T-helper 1 cell treated with Interleukin-12 subunit alpha and Interleukin-12 subunit beta and Interleukin-4 antibody, amounts not matched to agents 30 ng/mL and 1 ng/mL, for 36 hours (primary cell): Measurements from ENCODE around the gene RDH5. TPM values are rescaled to one million over a fixed set of nuclear protein-coding genes. Genes with fewer than 3 reads are reported as not detected.

Source experiments
- intact Hi-C: fragments of 100-400 bp; cut with micrococcal nuclease; formaldehyde crosslinking; loops from one replicate; pipeline ENCODE4 v1.15.1; 2024
- total RNA-seq: library from RNA; stranded (reverse); gene quantifications from 2 replicates; pipeline ENCODE4 v1.2.3, GENCODE V29; 2022

RDH5 gene
- total RNA-seq, 1 donor from 2014 or later, result 14.6 TPM

DNA sequence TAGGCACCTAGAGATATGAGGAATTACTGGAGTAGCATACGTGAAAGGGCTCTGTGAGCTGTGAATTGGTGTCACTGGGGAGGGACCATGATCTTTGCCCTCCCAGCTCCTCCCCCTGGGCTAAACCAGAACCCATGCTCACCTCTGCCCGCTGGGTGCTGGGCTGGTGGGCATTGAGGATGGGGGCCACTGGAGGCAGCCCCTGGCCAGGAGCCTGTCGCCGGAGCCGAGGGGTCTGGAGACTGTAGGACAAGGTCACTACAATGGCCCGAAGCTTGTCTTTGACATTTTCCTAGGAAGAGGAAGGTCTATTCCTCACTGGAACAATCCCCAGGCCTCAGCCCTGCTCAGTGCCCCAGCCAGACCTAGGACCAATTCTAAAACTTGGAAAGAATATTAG lies 24.1 kb upstream of the RDH5 start:
- intact Hi-C loops, result no loop called here

DNA sequence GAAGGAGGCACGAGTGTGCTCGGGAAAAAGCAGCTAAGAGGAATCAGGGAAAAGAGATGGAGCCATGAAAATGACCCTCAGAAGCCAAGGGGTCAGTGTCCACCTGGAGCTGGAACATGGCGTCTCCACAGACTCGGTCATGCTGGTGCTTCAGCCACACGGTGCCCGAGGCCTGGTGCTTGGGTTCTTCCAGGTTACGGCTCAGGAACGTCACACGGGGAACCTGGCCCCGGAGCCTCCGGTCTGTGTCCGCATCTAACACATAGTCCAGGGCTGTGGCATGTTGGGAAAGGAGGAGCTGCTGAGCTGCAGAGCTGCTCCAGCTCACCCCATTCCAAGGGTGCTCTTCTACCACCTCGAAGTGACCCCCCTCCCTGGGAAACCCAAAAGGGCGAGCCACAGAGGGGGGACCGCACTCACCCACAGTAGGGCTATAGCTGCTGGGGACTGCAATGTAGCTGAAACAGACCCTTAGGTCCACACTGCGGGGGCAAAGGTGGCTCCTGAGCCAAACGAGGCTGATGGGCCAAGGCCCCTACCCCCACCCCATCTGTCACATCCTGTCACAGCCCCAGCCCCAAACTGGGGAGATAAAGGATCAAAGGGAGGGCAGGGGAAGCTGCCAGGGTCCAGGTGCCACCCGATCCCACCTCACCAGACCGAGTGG lies 23.3 kb upstream of the RDH5 start:
- intact Hi-C loops, result no loop called here

DNA sequence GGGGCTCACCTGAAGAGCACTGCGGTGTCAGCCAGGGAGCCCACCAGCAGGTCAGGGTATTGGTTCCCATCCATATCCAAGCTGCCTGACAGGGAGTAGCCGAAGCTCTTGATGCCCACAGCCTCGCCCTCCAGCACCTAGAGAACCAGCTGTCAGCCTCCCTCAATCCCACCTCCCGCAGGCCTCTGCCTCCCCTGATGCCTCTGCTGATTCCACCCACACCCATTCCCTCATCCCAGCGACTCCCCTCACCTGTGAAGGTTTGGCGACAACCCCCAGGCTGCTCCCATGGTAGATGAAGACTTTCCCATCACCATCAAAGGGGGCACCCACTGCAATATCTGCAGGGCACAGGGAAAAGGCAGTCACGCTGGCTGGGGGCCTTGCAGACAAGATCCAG lies 22.5 kb upstream of the RDH5 start:
- intact Hi-C loops, result no loop called here

DNA sequence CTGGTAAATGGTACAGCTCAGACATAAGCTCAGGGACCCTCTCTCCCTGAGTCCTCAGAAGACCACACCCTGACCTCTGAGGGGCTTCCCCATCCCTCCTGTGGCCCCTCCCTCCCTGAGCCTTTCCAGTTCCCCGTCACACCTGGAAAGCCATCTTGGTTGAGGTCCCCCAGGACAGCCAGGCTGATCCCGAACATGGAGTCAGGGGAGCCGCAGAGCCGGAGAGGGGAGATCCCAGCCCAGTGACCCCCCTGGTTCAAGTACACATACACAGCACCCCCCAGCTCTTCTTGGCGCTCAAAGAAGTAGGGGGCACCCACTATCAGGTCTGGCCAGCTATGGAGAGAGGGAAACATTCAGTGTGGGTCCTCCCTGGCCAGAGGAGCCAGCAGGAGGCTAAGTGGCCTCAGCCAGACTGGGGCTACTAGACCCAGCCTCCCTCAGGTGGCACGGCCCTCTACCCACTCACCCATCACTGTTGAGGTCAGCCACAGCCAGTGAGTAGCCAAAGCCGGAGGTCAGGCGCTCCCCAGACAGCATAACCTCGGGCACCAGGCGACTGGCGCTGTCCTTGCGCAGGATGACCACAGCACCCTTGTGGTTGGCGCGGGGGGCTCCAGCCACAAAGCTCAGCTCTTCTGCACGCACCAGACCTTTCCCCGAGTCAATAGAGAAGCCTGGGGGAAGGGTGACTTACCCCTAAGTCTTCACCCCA lies 21.8 kb upstream of the RDH5 start:
- intact Hi-C loops, result no loop called here

DNA sequence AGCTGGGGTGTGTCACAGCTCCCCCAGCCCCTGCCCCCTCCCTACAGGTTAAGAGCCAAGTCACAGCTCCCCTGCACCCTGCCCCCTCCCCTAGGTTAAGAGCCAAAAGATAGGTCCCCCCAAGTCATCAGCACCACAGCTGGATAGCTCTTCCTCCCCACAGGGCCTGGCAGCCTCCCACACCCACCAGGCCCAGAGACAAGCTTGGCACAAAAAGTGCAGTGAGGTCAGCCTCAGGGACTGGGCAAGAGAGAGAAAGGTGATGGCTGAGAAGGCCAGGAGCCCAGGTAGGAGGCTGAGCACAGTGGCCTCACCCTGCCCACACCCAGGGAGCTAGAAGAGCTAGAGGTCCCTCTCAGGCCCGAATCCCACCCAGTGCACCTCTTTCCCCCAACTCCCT lies 21.2 kb upstream of the RDH5 start:
- intact Hi-C loops, result no loop called here

DNA sequence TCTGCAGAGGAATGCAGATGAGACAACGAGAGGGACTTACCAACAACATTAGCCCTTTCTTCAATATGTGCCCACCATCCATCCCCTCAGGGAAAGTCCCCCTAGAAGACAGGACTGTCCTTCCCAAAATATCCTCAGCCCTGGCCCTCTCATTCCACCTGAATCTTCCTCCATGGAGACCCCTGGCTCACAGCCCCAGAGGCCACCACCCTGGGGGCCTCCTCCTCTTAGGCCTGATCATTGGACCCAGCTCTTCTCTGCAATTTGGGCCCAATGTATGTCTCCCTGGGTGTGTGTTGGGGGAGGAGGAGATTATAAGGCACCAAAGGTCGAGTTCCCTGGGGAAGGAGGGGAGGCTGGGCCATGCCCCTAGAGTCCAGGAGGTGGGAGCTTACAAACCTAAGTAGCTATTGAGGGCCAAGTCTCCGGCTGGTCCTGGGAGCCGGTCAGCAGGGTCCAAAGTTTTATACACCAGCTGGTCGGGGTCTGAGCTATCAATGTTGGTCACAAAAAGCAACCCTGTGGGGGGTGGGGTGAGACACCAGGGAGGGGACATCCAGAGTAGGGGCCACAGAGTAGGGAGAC lies 20.6 kb upstream of the RDH5 start:
- intact Hi-C loops, result no loop called here

DNA sequence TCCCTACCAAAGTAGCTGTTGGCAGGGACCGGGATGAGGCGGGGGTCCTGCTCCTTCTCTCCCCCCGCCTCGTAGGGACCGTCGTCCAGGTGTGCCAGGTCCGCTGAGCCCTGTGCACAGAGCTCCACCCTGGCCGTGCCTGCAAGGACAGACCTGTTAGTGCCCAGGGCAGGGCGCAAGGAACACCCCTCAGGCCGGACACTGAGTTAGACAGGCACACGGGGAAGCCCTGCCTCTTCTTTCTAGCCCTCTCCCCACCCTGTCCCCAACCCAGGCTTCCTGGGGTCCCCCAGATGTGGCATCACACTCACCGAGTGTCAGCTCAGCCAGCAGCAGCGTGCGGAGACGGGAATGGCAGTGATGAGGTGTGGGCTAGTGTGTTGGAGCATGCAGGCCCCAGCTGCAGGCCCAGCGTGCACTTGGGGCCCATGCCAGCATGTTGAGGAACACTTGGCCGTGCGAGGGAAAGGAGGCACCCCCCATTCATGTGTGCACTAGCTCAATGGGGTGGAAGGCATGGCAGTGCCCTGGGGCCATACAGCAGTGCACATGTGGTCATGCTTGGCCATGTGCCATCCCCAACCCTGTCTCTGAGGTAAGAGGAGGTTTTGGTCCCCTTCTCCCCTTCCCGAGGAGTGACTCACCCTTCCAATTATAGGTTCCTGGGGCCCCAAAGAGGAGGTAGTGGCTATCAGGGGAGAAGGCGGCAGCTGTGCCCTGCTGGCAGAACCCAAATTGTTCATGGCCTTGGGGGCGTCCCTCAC lies 19.8 kb upstream of the RDH5 start:
- intact Hi-C loops, result no loop called here

DNA sequence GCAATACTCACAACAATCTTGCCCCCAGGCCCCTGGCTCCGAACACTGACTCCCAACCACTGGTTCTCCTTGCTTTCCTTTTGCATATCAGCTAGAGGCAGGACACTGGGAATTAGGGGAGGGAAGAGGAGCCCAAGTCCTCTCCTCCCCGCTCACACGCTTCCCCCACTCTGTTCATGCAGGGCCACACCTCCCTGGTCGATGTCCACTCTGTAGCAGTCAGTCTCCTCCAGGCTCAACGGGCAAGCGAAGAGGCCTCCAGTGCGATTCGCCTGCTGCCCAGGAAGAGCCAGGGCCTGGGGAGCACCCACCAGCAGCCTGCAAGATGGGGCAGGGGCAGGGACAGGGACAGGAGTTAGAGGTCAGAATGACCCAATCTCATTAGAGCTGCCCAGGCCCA lies 17.3 kb upstream of the RDH5 start:
- intact Hi-C loops, result no loop called here

DNA sequence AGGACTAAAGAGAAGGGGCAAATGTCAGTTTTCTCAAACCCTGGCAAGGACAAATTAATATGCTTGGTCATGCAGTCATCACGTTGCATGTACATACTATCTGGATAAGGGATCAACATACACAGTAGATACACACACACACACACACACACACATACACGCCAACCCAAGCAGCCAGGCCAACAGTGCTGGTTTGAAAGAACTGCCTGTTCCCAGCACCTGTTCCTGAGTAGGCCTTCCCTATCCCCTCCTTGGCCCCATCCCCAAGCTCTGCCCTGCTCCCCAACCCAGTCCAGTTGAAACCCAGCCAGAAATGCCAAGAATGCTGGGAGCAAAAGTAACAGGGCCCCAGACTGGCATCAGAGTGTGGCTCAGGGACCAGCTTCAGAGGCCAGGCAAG lies 16.9 kb upstream of the RDH5 start:
- intact Hi-C loops, result no loop called here

DNA sequence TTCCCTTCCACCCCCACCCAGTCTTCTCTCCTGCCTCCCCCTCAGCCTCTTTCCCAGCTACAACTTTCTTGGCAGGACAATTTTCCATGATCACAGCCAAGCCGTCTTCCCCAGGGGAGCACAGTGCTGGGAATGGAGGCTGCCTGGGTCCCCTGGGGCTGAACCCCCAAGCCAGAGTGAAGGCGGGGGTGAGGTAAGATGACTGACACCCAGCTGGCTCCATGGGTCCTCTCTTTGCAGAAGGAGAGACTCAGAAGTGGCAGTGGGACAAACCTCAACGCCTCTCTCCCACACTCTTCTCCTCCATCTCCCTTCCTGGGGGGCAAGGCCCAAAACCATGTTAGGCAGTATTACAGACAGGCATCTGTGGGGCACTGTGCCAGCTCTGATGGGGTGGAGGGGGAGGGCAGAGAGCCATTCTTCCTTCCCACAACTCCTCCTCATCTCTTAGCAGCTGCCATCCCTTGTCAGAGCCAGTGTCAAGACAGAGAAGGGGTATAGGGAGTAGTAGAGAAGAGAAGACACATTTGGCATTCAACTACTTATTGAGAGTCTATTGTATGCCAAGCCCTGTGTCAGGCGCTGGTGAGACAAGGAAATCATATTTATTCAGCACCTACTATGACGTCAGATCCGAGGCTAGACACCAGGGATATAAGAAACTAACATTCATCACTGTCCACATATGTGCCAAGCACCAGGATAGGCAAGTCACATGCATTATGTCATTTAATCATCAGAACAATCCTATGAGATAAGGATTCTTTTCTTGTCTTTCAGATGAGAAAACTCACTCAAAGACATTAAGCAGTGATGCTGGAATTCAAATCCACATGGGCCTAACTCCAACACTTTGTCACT lies 16.1 kb upstream of the RDH5 start:
- intact Hi-C loops, result no loop called here

DNA sequence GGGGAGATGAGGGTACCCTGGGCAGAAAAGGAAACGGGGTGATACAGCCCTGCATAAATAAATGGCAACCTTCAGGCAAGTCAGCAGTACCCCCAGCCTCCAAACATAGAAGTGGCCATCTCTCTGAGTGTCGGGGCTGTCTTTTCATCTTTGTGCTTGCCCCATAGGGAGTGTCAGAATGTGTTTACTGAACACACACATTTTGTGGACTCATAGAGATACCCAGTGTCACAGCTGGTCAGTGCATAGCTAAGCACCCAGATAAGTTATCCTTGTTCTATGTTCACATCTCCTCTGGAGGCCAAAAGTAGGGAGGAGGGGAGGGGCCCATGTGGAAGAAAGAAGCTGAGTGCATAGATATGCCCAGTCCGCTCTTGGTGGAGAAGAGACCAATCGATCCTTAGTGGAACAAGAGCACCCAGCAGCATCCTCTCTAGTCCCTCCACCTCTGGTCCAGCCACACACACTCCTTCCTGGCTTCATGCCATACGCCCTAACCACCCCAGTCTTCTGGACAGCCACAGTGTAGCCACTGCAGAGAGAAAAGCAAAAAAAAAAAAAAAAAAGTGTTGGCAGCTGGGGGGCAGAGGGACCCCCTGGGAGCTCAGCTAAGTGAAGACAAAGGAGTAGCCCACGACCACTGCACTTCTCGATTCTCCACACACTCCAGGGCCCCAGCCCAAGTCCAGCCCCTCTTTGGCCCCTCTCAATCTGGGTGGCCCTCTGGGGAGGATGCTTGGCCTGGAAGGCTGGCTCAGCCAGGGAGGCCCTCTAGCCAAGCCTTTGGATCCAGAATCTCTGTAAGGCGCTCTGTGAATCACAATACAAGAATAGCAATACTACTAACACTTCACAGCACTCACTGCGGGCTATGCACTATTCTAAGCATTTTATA lies 15.1 kb upstream of the RDH5 start:
- intact Hi-C loops, result no loop called here

DNA sequence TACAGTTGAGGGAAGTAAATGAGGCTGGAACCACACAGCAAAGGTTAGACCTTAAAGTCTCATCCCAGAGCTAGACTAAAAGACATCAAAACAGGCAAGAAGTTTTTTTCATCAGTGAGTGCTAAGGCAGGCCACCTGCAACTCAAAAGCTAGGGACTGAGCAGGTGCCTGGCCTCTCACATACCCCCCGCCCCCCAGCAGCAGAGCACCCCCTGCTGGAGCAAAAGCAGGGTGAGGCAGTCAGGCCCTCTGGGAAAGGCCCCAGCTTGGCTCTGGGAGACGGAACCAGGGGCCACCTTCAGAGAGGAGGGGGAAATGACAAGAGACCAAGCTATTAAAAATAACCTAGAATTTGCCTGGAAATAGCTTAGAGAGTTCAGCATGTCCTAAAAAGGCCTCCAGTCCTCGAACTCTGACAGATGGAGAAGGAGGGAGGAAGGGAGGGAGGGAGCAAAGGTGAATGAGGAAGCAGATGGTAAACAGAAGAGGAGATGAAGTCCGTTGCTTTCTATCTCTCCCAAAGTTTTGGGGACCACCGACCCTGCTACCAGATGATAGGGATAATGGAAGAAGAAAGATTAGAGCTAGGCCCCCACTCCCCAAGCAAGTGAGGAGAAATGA lies 14.3 kb upstream of the RDH5 start:
- intact Hi-C loops, result no loop called here

DNA sequence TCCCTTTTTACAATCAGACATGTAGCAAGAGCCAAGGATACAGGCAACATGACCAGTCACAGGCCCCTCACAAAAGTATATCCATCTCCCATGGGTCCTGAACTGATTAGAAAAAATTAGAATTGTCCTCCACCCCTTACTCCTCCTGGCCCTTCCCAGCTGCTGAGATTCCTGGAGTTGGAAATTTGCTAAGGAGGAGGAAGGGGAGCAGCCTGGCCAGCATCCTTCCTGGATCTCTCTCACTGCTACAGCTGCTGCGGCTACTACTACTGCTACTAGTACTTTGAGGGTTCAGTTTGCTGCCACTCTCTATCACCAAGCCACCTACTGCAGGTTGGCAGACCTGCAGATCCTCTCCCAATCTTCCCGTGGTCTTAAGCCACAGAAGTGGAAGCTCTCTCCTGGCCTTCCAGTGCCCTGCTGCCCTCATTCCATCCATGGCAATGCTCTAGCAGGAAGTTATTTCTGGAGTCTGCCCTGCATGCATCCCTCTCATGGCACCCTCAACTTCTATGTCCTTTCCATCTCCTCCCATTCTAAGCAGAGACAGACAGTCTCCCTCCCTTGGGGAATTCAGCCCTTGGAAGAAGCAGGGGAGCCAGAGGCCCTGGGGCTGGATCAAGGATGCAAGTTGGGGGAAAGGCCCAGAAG lies 13.5 kb upstream of the RDH5 start:
- intact Hi-C loops, result no loop called here

DNA sequence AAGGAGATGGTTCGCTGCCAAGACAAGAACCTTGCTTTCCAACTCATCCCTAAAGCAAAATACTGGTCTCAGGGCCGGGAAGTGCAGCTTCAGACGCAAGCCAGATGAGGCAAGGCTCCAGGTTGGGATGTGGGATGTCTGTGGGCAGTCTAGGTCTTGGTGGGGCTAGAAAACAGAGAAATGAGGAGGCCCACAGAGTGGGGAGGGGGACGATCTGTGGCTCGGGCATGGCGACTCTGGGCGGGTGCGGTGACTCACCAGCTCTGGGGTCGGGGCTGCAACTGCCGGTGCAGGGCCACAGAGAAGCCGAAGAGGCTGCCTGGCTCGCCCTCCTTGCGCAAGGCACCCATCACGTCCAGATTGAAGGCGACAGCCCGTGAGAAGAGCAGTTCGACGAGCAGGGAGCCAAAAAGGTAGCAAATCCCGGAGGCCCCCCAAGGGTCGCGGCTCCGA lies 12.9 kb upstream of the RDH5 start:
- intact Hi-C loops, result no loop called here

DNA sequence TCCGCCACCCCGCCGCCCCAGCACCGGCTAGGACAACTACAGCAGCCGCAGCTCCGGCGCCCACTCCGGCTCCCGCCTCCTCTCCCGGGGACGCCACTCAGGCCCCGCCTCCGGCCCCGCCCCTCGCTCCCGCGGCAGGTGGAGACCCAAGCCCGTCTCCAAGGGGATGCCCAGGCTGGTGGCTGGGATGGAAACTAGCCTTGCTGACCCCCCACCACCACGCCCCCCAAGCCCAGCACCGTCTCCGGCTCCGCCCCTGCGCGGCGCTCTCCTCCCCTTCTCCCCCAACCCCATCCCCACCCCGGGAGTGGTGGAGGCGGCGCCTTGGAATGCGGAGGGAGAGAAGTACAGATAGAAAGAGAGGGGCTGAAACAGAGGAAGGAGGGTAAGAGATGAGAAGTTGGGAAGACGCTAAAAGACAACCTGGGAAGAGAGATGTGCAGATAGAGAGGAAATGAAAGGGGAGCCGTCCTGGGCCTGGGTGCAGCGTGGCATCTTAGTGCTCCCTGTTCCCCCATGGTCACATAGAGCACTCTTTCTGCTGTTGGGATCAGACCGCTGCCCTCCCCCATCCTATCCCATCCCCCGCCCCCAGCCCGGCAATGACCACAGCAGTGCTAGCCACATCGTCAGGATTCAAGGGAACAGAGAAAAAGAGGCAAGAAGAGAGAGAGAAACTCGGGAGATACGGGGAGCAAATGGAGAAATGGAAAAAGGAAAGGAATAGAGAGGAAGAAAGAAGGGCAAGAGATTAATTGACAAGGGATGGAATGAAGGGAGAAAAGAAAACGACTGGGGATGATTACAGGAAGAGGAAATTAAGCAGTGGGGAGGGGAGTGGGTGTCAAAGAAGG lies 12.1 kb upstream of the RDH5 start, which contains the start of gene ITGA7:
Gene ITGA7 (minus strand): TSS at position 64 of the 854 bp plus-strand sequence. CDS start 222 bp downstream, outside the sequence.
- intact Hi-C loops, result loop anchor here (2.0 kb wide), 1 partner anchor 61 kb away; no protein-coding TSS in a partner anchor

DNA sequence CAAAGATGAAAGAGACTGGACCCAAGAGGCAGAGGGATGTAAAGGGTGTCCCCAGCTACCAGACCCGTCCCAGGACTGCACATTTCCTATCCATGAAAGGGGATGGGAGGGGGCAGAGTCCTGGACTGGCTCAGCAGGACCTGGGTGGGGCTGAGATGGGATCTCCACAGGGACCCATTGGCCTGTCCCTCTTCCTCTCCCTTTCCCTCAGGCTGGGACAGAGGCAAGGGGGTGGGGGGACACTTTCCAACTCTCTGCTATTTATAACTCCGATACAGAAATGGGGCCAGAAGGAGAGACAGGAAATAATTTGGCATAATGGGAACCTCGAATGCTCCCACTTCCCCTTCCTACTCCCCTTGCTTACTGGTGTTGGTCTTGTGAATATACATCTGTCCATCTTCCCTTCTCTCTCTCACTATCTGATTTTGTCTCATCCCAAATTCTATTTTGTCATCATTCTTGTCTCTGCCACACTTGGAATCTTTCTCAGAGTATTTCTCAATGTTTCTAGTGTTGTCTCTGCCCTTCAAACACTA lies 11.4 kb upstream of the RDH5 start:
- intact Hi-C loops, result loop anchor here (2.0 kb wide), 1 partner anchor 62 kb away; no protein-coding TSS in a partner anchor

DNA sequence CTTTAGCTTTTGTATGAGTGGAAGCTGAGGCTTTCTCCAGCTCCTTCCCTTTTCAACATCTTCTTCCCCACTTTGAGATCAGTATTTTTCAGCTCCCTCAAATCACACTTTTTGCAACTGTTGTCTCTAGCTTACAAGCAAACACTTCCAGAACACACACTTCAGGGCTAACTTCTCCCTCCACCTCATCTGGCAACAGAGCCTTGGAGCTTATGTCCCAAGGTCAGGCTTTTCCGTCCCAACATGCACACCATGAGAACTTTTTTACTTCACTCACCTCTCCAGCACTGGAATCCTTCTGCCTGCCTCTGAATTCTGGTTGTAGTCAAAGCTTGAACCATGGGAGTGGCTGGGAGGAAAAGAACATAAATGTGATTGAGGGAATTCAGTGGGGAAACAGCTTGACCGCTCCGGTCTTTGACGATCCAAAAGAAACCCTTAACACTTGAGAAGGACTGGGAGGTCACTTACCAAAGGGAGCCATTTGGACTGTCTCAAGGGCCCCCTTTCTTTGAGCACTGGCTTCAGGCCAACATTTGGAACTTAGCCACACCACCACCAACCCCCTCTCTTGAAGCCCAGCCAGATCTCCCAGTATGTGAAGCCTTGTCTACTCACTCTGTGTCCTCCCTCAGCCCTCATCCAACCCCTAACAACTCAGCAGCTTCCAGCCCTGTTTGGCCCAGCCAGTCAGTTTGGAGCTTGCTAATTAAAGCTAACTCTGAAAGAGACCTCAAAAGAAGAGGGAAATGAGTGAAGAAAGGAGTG lies 8.2 kb upstream of the RDH5 start:
- intact Hi-C loops, result loop anchor here (10.0 kb wide), 1 partner anchor 1297 kb away; the partner anchor contains the start of gene ITGA5
